Measurements from ENCODE around the gene NFIC.

The NFIC gene

GRCh38 chr19:3513229-3514140, 147.1 kb downstream of the NFIC start:
- DNase-seq = no peak

DNA sequence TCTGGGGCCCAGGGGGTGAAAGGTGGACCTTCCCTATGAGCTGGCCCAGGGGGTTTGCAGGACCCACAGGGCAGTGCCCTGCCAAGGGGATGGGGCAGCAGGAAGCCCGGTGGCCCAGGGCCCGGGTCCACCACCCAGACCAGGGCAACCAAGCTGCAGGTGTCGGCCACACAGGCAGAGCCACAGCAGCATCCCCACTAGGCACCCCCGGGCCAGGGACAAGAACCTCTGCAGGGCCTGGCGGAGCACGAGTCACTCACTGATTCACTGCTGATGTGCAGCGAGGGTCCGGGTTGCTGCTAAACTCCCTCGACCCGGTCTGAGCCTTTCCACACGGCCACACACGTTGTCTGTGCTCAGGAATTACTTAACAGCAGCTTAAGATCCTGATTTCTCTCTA, 148.5 kb downstream of the NFIC start:
- no peak for DNase-seq

DNA sequence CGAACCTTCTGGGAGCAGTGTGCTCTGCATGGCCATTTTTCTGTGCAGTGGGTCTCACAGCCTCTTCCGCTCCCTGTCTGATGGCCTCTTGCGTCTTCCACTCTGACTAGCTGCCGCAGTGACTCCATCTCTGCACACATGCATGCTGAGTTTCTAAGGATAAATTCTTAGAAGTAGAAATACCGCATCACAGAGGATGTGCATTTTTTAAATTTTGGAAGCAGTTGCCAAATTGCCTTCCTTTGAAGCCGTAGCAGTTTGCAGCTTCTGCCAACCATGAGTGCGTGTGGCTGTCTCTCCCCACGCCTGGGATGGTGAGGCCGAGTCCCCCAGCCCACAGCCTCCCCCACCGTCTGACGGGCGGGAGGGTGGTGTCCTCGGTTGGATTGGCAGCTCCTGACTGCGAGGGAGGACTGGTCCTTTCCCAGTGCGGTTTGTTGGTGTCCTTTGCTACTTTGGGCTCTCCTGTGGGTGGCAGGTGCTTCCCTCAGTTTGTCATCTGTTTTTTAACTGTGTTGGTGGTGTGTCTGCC, 149.6 kb downstream of the NFIC start:
- no peak for DNase-seq

DNA sequence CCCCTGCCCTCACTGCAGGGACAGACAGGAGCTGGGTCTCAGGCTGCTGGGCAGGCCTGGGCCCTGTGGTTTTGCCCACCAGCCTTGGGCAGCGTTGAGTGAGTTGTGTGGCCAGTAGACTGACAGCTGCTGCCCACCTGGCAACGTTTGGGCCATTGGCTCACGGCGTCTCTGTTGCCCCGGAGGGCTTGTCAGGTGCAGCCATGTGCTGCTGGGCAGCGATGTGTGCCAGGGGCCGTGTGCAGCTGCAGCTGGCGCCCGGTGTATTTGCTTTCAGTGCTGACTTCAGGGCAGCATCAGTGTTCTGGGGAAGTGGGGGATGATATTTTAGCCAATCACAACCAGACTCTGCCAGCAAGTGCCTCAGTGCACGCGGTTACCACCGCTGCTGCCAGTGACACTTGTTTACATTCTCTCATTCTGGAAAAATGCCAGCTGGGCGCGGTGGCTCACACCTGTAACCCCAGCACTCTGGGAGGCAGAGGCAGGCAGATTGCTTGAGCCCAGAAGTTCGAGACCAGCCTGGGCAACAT, 150.4 kb downstream of the NFIC start:
- no peak for DNase-seq

GRCh38 chr19:3517638-3518037, 151.3 kb downstream of the NFIC start:
- DNase-seq = no peak

DNA sequence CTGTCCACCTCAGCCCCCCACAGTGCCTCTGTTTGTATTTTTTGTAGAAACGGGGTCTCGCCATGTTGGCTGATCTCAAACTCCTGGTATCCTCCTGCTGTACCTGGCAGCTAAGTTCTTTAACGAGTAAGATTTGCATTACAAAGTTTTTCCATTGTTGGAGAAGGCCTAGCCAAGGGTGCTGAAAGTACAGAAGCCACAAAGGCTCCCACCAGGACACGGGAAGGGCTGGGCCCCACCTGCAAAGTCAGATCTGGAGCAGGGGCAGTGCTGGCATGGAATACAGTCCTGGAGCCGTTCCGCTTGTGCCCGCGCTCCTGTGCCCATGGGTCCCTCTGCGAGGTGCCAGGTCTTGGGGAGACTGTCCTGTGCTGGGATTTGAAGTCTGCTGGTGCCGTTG, 151.9 kb downstream of the NFIC start:
- DNase-seq = no peak

DNA sequence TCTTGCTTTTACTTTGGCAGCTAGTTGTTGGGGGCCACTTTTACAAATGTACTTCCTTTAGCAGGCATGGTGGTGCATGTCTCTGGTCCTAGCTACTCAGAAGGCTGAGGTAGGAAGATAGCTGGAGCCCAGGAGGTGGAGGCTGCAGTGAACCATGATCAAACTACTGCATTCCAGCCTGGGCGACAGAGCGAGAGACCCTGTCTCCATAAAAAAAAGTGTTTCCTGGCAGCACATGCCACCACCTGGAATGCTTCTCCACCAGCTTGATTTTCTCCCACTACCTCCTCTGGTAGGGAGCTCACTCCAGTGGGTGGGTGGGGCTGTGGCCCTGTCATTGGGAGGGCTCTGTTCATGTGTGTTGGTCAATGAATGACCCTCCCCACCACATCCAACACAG, 152.3 kb downstream of the NFIC start:
- DNase-seq = no peak

Measured in cortex of kidney (tissue), 1 donor.